HG03103 (cell line): Measurements from ENCODE around the gene GPLD1.
"Not testable (repeated sequence)": the region's sequence is repeated elsewhere in the genome, so short reads cannot be mapped to it uniquely, and the experiment has no call there.

Source experiments
- ATAC-seq: cut with Tn5 transposase; IDR thresholded peaks from one replicate; pipeline ENCODE4 v1.9.1; 2021; ENCODE audit warnings: low read depth; ENCODE audit not compliant: unreplicated experiment

The GPLD1 gene

DNA sequence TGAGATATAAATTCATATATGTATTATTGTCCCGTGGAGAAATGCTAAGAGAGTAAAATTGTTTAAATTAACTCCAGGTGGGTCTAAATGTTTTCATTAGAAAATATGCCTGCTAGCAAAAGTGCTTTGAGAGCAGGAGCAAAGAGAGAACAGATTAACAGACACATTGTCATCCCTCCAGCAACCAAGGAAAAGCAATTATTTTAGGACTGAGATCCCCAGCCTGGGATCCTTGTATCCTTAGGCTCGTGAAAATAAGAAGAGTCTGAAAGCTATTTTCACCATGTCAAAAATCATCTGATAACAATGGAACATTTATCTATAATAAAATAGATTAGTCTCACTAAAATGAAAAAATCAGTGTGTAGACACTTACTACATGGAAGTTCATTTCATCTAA, 98.2 kb downstream of the GPLD1 start:
- no peak for ATAC-seq

DNA sequence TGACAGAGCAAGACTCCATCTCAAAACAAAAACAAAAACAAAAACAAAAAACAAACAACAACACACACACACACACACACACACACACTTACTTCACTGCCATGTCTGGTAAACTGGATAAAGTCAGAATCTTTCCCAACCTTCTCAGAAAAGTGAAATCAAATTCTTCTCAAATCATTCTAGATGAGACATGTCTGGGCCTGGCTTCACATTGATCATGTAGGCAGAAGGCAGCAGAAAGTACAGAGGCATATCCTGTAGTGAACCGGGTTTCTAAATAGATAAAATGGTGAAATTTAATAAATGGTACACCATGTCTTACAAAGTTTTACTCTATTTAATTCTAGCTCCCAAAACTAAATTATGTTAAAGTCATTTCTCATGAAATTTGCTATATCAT, 101.6 kb downstream of the GPLD1 start:
- ATAC-seq, result no peak

DNA sequence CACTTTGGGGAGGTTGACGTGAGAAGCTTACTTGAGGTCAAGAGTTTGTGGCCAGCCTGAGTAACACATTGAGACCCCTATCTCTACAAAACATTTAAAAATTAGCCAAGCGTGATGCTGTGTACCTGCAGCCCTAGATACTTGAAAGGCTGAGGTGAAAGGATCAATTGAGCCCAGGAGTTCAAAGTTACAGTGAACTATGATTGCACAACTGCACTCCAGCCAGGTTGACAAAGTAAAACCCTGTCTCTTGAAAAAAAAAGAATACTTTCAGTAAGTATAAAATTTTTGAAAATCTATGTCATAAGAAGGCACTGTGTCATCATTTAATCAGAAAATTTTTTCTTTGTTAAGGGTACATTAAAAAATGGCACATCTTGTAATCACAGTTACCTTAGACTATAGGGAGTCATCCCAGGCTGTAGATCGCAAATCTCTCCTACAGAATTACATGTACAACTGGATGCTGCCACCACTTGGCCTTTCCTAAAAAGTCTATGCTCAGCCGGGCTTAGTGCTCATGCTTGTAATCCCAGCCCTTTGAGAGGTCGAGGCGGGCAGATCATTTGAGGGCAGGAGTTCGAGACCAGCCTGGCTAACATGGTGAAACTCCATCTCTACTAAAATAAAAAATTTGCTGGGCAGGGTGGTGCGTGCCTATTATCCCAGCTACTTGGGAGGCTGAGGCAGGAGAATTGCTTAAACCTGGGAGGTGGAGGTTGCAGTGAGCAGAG, 103.7 kb downstream of the GPLD1 start:
- no peak for ATAC-seq

DNA sequence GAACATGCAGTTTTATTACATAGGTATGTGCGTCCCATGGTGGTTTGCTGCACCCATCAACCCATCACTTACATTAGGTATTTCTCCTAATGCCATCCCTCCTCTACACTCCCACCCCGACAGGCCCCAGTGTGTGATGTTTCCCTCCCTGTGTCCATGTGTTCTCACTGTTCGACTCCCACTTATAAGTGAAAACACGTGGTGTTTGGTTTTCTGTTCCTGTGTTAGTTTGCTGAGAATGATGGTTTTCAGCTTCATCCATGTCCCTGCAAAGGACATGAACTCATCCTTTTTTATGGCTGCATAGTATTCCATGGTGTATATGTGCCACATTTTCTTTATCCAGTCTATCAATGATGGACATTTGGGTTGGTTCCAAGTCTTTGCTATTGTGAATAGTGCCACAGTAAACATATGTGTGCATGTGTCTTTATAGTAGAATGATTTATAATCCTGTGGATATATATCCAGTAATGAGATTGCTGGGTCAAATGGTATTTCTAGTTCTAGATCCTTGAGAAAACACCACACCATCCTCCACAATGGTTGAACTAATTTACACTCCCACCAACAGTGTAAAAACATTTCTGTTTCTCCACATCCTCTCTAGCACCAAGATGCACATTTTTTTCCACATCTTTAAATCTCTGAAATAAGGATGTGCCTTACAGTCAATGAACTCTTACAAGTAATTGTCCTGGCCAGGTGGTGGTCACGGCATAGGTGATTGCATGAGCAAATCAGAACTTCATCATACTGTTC, 104.8 kb downstream of the GPLD1 start:
- not testable (repeated sequence) for ATAC-seq

DNA sequence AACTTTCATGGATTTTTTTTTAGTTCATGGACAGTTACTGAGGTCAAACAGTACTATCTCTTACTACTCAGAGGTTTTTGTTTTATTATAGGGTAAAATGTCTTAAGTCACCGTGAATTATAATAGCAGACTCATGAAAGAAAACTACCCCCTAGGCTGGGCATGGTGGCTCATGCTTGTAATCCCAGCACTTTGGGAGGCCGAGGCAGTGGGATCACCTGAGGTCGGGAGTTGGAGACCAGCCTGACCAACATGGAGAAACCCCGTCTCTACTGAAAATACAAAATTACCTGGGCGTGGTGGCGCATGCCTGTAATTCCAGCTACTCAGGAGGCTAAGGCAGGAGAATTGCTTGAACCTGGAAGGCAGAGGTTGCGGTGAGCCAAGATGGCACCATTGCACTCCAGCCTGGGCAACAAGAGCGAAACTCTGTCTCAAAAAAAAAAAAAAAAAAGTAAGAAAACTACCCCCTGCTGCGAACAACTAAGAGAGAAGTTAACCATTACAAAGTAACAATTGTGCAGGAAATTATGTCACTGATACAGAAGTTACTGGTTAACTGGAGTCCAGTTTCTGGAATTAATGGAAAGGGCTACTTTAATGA, 106.4 kb downstream of the GPLD1 start:
- not testable (repeated sequence) for ATAC-seq

DNA sequence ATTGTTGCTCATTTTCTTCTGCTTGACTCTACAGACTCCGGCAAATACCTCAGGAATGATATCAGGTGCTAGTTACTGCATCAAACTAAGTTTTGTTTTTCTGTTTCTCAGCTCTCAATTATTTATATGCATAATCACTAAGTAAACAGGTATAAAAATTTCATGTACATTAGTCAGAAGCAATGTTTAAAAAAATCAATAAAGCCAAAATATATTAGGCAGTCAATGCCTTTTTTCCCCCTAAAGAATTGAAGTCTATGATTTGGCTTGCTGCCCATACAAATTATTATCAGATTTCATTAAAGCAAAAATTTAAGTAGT, 107.2 kb downstream of the GPLD1 start:
- no peak for ATAC-seq

DNA sequence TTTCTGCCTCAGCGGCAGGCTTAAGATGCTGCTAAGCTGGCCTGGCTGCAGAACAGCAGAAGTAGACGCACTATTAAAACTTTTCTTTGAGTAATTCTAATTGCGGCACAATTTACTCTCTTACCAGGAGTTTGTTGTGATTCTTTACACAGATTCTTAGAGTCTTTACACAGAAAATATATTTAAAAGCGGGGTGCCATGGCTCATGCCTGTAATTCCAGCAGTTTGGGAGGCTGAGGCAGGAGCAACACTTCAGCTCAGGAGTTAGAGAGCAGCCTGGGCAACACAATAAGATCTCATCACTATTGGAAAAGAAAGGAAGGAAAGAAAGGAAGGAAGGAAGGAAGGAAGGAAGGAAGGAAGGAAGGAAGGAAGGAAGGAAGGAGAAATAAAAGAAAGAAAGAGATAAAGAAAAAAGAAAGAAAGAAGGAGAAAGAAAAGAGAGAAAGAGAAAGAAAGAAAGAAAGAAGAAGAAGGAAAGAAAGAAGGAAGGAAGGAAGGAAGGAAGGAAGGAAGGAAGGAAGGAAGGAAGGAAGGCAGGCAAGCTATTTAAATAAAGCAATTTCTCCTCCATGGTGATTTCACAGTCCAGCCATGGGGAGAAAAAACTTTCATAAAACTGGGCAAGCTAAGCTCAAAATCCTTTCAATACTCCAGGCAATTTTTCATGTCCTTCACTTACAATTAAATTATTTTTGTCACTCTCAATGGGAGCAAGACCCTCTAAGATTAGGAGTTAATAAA, 107.7 kb downstream of the GPLD1 start:
- no peak for ATAC-seq

DNA sequence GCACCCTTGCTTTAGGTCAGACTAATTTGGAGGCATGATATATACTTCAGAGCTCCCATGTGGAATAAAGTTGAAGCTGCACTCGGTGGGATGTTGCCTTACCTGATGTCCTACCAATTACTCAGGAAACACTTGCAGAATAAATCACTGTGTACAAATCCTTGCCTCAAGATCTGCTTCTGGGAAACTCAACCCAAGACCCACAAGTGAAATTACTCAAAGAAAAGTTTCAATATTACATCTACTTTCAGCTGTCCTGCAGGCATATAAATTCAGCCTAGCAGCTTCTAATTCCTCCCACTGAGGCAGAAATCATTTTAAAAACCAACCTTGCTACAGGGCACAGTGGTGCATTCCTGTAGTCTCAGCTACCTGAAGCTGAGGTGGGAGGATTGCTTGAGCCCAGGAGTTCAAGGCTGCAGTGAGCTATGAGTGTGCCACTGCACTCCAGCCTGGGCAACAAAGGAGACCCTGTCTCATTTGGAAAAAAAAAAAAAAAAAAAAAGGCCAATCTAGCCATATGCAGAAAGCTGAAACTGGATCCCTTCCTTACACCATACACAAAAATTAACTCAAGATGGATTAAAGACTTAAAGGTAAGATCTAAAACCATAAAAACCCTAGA, 110.8 kb downstream of the GPLD1 start:
- ATAC-seq, result no peak
